Measurements from ENCODE around the gene AGR3. TPM values are rescaled to one million over a fixed set of nuclear protein-coding genes. Genes with fewer than 3 reads are reported as not detected.

Gene AGR3
- total and polyA plus RNA-seq, 4 donors, result not detected

- no peak for DNase-seq (ENCODE audit: low spot score)
- WGBS, result 28% methylated on average over 3 of the region's 3 CpGs
- TF ChIP-seq RXRA (IDR thresholded peaks at IDR 0.05) (peak in 1 of 2 donors; percentile 28), EGR1 (IDR thresholded peaks at IDR 0.05; ENCODE audit: low read depth in 2 of 2) (no peak)
- Histone ChIP-seq H3K27me3 (ENCODE audit: control insufficient read depth in 4 of 4, insufficient read depth in 4 of 4, low read length in 3 of 4) (peaks cover 0 to 2% (median 0%) of the 10 kb centered on the region in 4 donors), H3K4me3 (ENCODE audit: low read depth in 1 of 3, low read length in 3 of 3) (no peak overlapping the region), H3K9me3 (ENCODE audit: control insufficient read depth in 4 of 4, low read length in 3 of 4) (no peaks in the 10 kb centered on the region), H3K4me1 (ENCODE audit: control insufficient read depth in 4 of 4, insufficient read depth in 4 of 4, low read length in 3 of 4) (no peaks in the 10 kb centered on the region), H3K9ac (ENCODE audit: low read depth in 1 of 2, low read length in 2 of 2) (no peak overlapping the region), H3K36me3 (ENCODE audit: control insufficient read depth in 4 of 4, insufficient read depth in 3 of 4, low read depth in 1 of 4, low read length in 3 of 4) (no peaks in the 10 kb centered on the region), H3K27ac (ENCODE audit: low read depth in 1 of 2, low read length in 2 of 2) (no peak overlapping the region)
Observed at GRCh38 chr7:16822029-16822428, 59.8 kb downstream of the AGR3 start.

- Histone ChIP-seq H3K36me3 (ENCODE audit: control insufficient read depth in 4 of 4, insufficient read depth in 3 of 4, low read depth in 1 of 4, low read length in 3 of 4) (no peaks in the 10 kb centered on the region), H3K27me3 (ENCODE audit: control insufficient read depth in 4 of 4, insufficient read depth in 4 of 4, low read length in 3 of 4) (no peaks in the 10 kb centered on the region), H3K9me3 (ENCODE audit: control insufficient read depth in 4 of 4, low read length in 3 of 4) (no peaks in the 10 kb centered on the region), H3K4me1 (ENCODE audit: control insufficient read depth in 4 of 4, insufficient read depth in 4 of 4, low read length in 3 of 4) (no peaks in the 10 kb centered on the region), H3K4me3 (ENCODE audit: low read depth in 1 of 3, low read length in 3 of 3) (no peak overlapping the region), H3K27ac (ENCODE audit: low read depth in 1 of 2, low read length in 2 of 2) (no peak overlapping the region), H3K9ac (ENCODE audit: low read depth in 1 of 2, low read length in 2 of 2) (no peak overlapping the region)
- no peak for DNase-seq (ENCODE audit: low spot score)
- WGBS, result 92% methylated on average over 3 of the region's 3 CpGs
- TF ChIP-seq ATF3 (IDR thresholded peaks at IDR 0.05), result no peak
- no peak for TF ChIP-seq EGR1 (IDR thresholded peaks at IDR 0.05; ENCODE audit: low read depth in 2 of 2)
- TF ChIP-seq RAD21 (IDR thresholded peaks at IDR 0.05), result no peak
- TF ChIP-seq SP1 (IDR thresholded peaks at IDR 0.05), result no peak
- TF ChIP-seq FOXA1 (IDR thresholded peaks at IDR 0.05), result no peak
- no peak for TF ChIP-seq HNF4A (conservative IDR thresholded peaks at IDR 0.05)
- no peak for TF ChIP-seq REST (IDR thresholded peaks at IDR 0.05)
- no peak for TF ChIP-seq HNF4G (IDR thresholded peaks at IDR 0.05)
- no peak for TF ChIP-seq RXRA (IDR thresholded peaks at IDR 0.05)
- TF ChIP-seq FOXA2 (IDR thresholded peaks at IDR 0.05), result no peak
- TF ChIP-seq CTCF (IDR thresholded peaks at IDR 0.05; ENCODE audit: low read depth, low read length, missing input control), result no peak
- no peak for TF ChIP-seq NR2F2 (IDR thresholded peaks at IDR 0.05)
- no peak for TF ChIP-seq JUND (IDR thresholded peaks at IDR 0.05)
- TF ChIP-seq ZBTB33 (IDR thresholded peaks at IDR 0.05), result no peak
- no peak for TF ChIP-seq GABPA (IDR thresholded peaks at IDR 0.05 in 1 of 2, conservative IDR thresholded peaks at IDR 0.05 in 1 of 2)
- TF ChIP-seq TAF1 (conservative IDR thresholded peaks at IDR 0.05), result no peak
- TF ChIP-seq MAX (IDR thresholded peaks at IDR 0.05), result no peak
Observed at GRCh38 chr7:16818732-16819131, 63.1 kb downstream of the AGR3 start.
